Ishikawa (cell line): ENCODE measurements around the gene RNF215.
A peak's percentile ranks its signal among the peaks of the same experiment; 100 is the strongest.

Source experiments
- EGR1 ChIP-seq: IDR thresholded peaks from 2 replicates; pipeline ENCODE4 v1.6.1; 2012
- EP300 ChIP-seq: IDR thresholded peaks from 2 replicates; pipeline ENCODE4 v1.6.1; 2012; ENCODE audit warnings: borderline replicate concordance
- MAX ChIP-seq: IDR thresholded peaks from 2 replicates; pipeline ENCODE4 v1.6.1; 2012
- NFIC ChIP-seq: IDR thresholded peaks from 2 replicates; pipeline ENCODE4 v1.6.1; 2012
- RAD21 ChIP-seq: IDR thresholded peaks from 2 replicates; pipeline ENCODE4 v1.6.1; 2012; ENCODE audit warnings: low read depth
- TCF12 ChIP-seq: IDR thresholded peaks from 2 replicates; pipeline ENCODE4 v1.6.1; 2012; ENCODE audit warnings: low read depth
- TEAD4 ChIP-seq: IDR thresholded peaks from 2 replicates; pipeline ENCODE4 v1.6.1; 2012
- YY1 ChIP-seq: IDR thresholded peaks from 2 replicates; pipeline ENCODE4 v1.6.1; 2012; ENCODE audit warnings: low read depth
- ZBTB7A ChIP-seq: IDR thresholded peaks from 2 replicates; pipeline ENCODE4 v1.6.1; 2012; ENCODE audit warnings: low read depth

- TF ChIP-seq TEAD4 (peak; percentile 18; the same call in 1 of the 2 replicates), NFIC (peak; percentile 66), MAX (no peak), EP300 (peak; percentile 70; the same call in 1 of the 2 replicates), ZBTB7A (no peak), RAD21 (no peak), EGR1 (no peak), YY1 (no peak), TCF12 (peak; percentile 80)
Observed at GRCh38 chr22:30422481-30423300, 35.5 kb upstream of the RNF215 start.
